Mesendoderm (in vitro differentiated cells): ENCODE measurements around the gene PDE4D.

Source experiments
- DNase-seq: peaks from one replicate; pipeline ENCODE4 v3.0.0; 2013
- H2AK5ac ChIP-seq: 2 replicates; pipeline ENCODE4 v1.6.1; 2013; ENCODE audit warnings: low read length, inconsistent platforms
- H2BK120ac ChIP-seq: 2 replicates; pipeline ENCODE4 v1.6.1; 2013; ENCODE audit warnings: low read depth, mild to moderate bottlenecking, low read length, moderate library complexity, mixed read lengths
- H2BK15ac ChIP-seq: replicated peaks from 2 replicates; pipeline ENCODE4 v1.6.1; 2013; ENCODE audit warnings: low read depth, mild to moderate bottlenecking, moderate library complexity
- H2BK5ac ChIP-seq: 2 replicates; pipeline ENCODE4 v1.6.1; 2013; ENCODE audit warnings: low read length, inconsistent platforms
- H3K18ac ChIP-seq: 2 replicates; pipeline ENCODE4 v1.6.1; 2013; ENCODE audit warnings: mild to moderate bottlenecking, low read length, mixed read lengths
- H3K23ac ChIP-seq: one replicate; pipeline ENCODE4 v1.6.1; 2013; ENCODE audit warnings: low read length
- H3K27ac ChIP-seq: 2 replicates; pipeline ENCODE4 v1.5.1; 2013; ENCODE audit warnings: low read depth, mild to moderate bottlenecking, inconsistent platforms, low read length, moderate library complexity
- H3K27me3 ChIP-seq: 2 replicates; pipeline ENCODE4 v1.6.1; 2013; ENCODE audit warnings: low read length, control low read depth, mild to moderate bottlenecking, inconsistent platforms; ENCODE audit not compliant: insufficient read depth, poor library complexity
- H3K36me3 ChIP-seq: 2 replicates; pipeline ENCODE4 v1.6.1; 2013; ENCODE audit warnings: low read length, inconsistent platforms; ENCODE audit not compliant: control insufficient read depth, insufficient read depth
- H3K4ac ChIP-seq: one replicate; pipeline ENCODE4 v1.6.1; 2013; ENCODE audit warnings: low read depth, mild to moderate bottlenecking, low read length, moderate library complexity
- H3K4me1 ChIP-seq: 2 replicates; pipeline ENCODE4 v1.6.1; 2013; ENCODE audit warnings: low read depth, low read length, inconsistent platforms; ENCODE audit not compliant: control insufficient read depth
- H3K4me2 ChIP-seq: 2 replicates; pipeline ENCODE4 v1.6.1; 2013; ENCODE audit warnings: low read length
- H3K4me3 ChIP-seq: 2 replicates; pipeline ENCODE4 v1.5.1; 2013; ENCODE audit warnings: mild to moderate bottlenecking, low read length
- H3K56ac ChIP-seq: one replicate; pipeline ENCODE4 v1.6.1; 2013; ENCODE audit warnings: low read length
- H3K79me1 ChIP-seq: 2 replicates; pipeline ENCODE4 v1.6.1; 2013; ENCODE audit warnings: low read length, inconsistent platforms
- H3K79me2 ChIP-seq: 2 replicates; pipeline ENCODE4 v1.6.1; 2013; ENCODE audit warnings: mild to moderate bottlenecking, low read length; ENCODE audit not compliant: control insufficient read depth, insufficient read depth
- H3K9ac ChIP-seq: 2 replicates; pipeline ENCODE4 v1.6.1; 2013; ENCODE audit warnings: low read length, inconsistent platforms
- H4K5ac ChIP-seq: one replicate; pipeline ENCODE4 v1.6.1; 2013; ENCODE audit warnings: low read length
- H4K8ac ChIP-seq: one replicate; pipeline ENCODE4 v1.6.1; 2013; ENCODE audit warnings: low read depth, mild to moderate bottlenecking, control low read depth, low read length, moderate library complexity
- WGBS: extraction: QIAGEN DNeasy Blood & Tissue Kit; methylation state at CpG from one replicate; pipeline ENCODE4 v1.1.7; 2013; ENCODE audit warnings: low lambda C conversion rate, missing lambda C conversion rate; ENCODE audit not compliant: insufficient coverage; ENCODE audit errors: extremely low coverage; 5-methylcytosine and 5-hydroxymethylcytosine counted together

The PDE4D gene

GRCh38 chr5:58938563-58939424 lies 954.7 kb downstream of the PDE4D start:
- H3K56ac ChIP-seq: no peak overlapping the region
- H3K79me1 ChIP-seq: no peaks in the 10 kb centered on the region
- H2BK15ac ChIP-seq: no peak overlapping the region
- H4K5ac ChIP-seq: no peak overlapping the region
- H3K4ac ChIP-seq: no peak overlapping the region
- no peaks in the 10 kb centered on the region for H3K79me2 ChIP-seq
- no peak overlapping the region for H3K4me2 ChIP-seq
- no peak overlapping the region for H3K9ac ChIP-seq
- H3K36me3 ChIP-seq: no peaks in the 10 kb centered on the region
- H2BK120ac ChIP-seq: no peak overlapping the region
- H2BK5ac ChIP-seq: no peak overlapping the region
- DNase-seq: no peak
- H3K4me1 ChIP-seq: no peaks in the 10 kb centered on the region
- H2AK5ac ChIP-seq: no peak overlapping the region
- no peak overlapping the region for H3K27ac ChIP-seq
- no peak overlapping the region for H3K18ac ChIP-seq
- no CpG with 5 or more reads among the region's 10 CpGs for WGBS
- H3K4me3 ChIP-seq: no peak overlapping the region
- H4K8ac ChIP-seq: no peak overlapping the region
- no peaks in the 10 kb centered on the region for H3K27me3 ChIP-seq
- no peak overlapping the region for H3K23ac ChIP-seq

- no peak overlapping the region for H3K56ac ChIP-seq
- H2BK120ac ChIP-seq: no peak overlapping the region
- no peaks in the 10 kb centered on the region for H3K4me1 ChIP-seq
- no peak overlapping the region for H2BK5ac ChIP-seq
- no peak for DNase-seq
- no peaks in the 10 kb centered on the region for H3K36me3 ChIP-seq
- H3K4me3 ChIP-seq: no peak overlapping the region
- H3K23ac ChIP-seq: no peak overlapping the region
- no peaks in the 10 kb centered on the region for H3K27me3 ChIP-seq
- no peak overlapping the region for H4K8ac ChIP-seq
- H3K27ac ChIP-seq: no peak overlapping the region
- no peak overlapping the region for H2AK5ac ChIP-seq
- H2BK15ac ChIP-seq: no peak overlapping the region
- no peak overlapping the region for H4K5ac ChIP-seq
- no peak overlapping the region for H3K9ac ChIP-seq
- no peaks in the 10 kb centered on the region for H3K79me1 ChIP-seq
- H3K4ac ChIP-seq: no peak overlapping the region
- whole genome bisulfite sequencing: no CpG with 5 or more reads among the region's 19 CpGs
- no peaks in the 10 kb centered on the region for H3K79me2 ChIP-seq
- H3K4me2 ChIP-seq: no peak overlapping the region
- peak overlapping the region; percentile 22 for H3K18ac ChIP-seq
Measured at GRCh38 chr5:58937031-58937681, 956.4 kb downstream of the PDE4D start.

- no peak overlapping the region for H2BK120ac ChIP-seq
- H3K27ac ChIP-seq: no peak overlapping the region
- no CpG with 5 or more reads among the region's 3 CpGs for WGBS
- H3K23ac ChIP-seq: no peak overlapping the region
- H3K56ac ChIP-seq: no peak overlapping the region
- no peak overlapping the region for H3K4me3 ChIP-seq
- no peak overlapping the region for H2AK5ac ChIP-seq
- no peaks in the 10 kb centered on the region for H3K4me1 ChIP-seq
- no peaks in the 10 kb centered on the region for H3K79me1 ChIP-seq
- no peaks in the 10 kb centered on the region for H3K79me2 ChIP-seq
- H4K5ac ChIP-seq: no peak overlapping the region
- no peaks in the 10 kb centered on the region for H3K36me3 ChIP-seq
- H3K9ac ChIP-seq: no peak overlapping the region
- no peak overlapping the region for H4K8ac ChIP-seq
- H2BK15ac ChIP-seq: no peak overlapping the region
- H3K4me2 ChIP-seq: no peak overlapping the region
- H3K27me3 ChIP-seq: no peaks in the 10 kb centered on the region
- DNase-seq: no peak
- no peak overlapping the region for H3K18ac ChIP-seq
- H3K4ac ChIP-seq: no peak overlapping the region
- H2BK5ac ChIP-seq: no peak overlapping the region
Measured at GRCh38 chr5:58934629-58935097, 958.9 kb downstream of the PDE4D start.

GRCh38 chr5:58933891-58934628 lies 959.5 kb downstream of the PDE4D start:
- no peaks in the 10 kb centered on the region for H3K36me3 ChIP-seq
- no CpG with 5 or more reads among the region's 6 CpGs for WGBS
- no peak overlapping the region for H4K8ac ChIP-seq
- no peak overlapping the region for H3K18ac ChIP-seq
- H3K4me2 ChIP-seq: no peak overlapping the region
- no peak overlapping the region for H3K27ac ChIP-seq
- H2BK120ac ChIP-seq: no peak overlapping the region
- no peak overlapping the region for H2BK15ac ChIP-seq
- H4K5ac ChIP-seq: no peak overlapping the region
- H3K23ac ChIP-seq: no peak overlapping the region
- no peaks in the 10 kb centered on the region for H3K79me2 ChIP-seq
- no peak overlapping the region for H2BK5ac ChIP-seq
- no peaks in the 10 kb centered on the region for H3K4me1 ChIP-seq
- H3K9ac ChIP-seq: no peak overlapping the region
- no peaks in the 10 kb centered on the region for H3K79me1 ChIP-seq
- H3K27me3 ChIP-seq: no peaks in the 10 kb centered on the region
- H3K56ac ChIP-seq: no peak overlapping the region
- DNase-seq: no peak
- no peak overlapping the region for H2AK5ac ChIP-seq
- no peak overlapping the region for H3K4me3 ChIP-seq
- H3K4ac ChIP-seq: no peak overlapping the region

GRCh38 chr5:58932057-58932612 lies 961.4 kb downstream of the PDE4D start:
- no peaks in the 10 kb centered on the region for H3K36me3 ChIP-seq
- no peaks in the 10 kb centered on the region for H3K79me2 ChIP-seq
- H3K9ac ChIP-seq: no peak overlapping the region
- no peak overlapping the region for H3K4me2 ChIP-seq
- H2AK5ac ChIP-seq: no peak overlapping the region
- H4K8ac ChIP-seq: no peak overlapping the region
- H2BK5ac ChIP-seq: no peak overlapping the region
- no peaks in the 10 kb centered on the region for H3K4me1 ChIP-seq
- no peak overlapping the region for H2BK15ac ChIP-seq
- H2BK120ac ChIP-seq: no peak overlapping the region
- WGBS: no CpG with 5 or more reads among the region's 4 CpGs
- no peaks in the 10 kb centered on the region for H3K79me1 ChIP-seq
- no peak overlapping the region for H4K5ac ChIP-seq
- H3K18ac ChIP-seq: no peak overlapping the region
- no peak overlapping the region for H3K23ac ChIP-seq
- H3K4me3 ChIP-seq: no peak overlapping the region
- no peak overlapping the region for H3K56ac ChIP-seq
- H3K27ac ChIP-seq: no peak overlapping the region
- no peak for DNase-seq
- H3K4ac ChIP-seq: no peak overlapping the region
- no peaks in the 10 kb centered on the region for H3K27me3 ChIP-seq
